GM12878 (cell line): Measurements from ENCODE around the gene ATP5MK. TPM values are rescaled to one million over a fixed set of nuclear protein-coding genes. Genes with fewer than 3 reads are reported as not detected.

Source experiments
- ATAC-seq: fragments of 200-7000 bp; cut with Tn5 transposase; 3 replicates; pipeline ENCODE4 v1.9.1; 2020; ENCODE audit warnings: mild to moderate bottlenecking, moderate library complexity
- BruUV-seq: library from RNA; stranded (reverse); fragments of 400-500 nt; replicated peaks from 2 replicates; lab custom pipeline; 2021; lab: Mats Ljungman, UMichigan
- CTCF ChIA-PET: fragments of 300-600 bp; sonication (Branson Sonifier 250); formaldehyde crosslinking; extraction: SDS; loops from one replicate; lab custom pipeline; 2021; ENCODE audit warnings: inconsistent platforms; lab: Yijun Ruan, JAX
- POLR2A ChIA-PET: fragments of 350-600 bp; formaldehyde crosslinking; extraction: SDS; loops from one replicate; lab custom pipeline; 2021; ENCODE audit warnings: inconsistent platforms; lab: Charles Lee
- RAD21 ChIA-PET: fragments of 300-600 bp; sonication (Branson Sonifier 250); formaldehyde crosslinking; loops from one replicate; lab custom pipeline; 2023; ENCODE audit warnings: antibody characterized with exemption; ENCODE audit not compliant: unreplicated experiment; lab: Charles Lee
- SMC1A ChIA-PET: fragments of 300-600 bp; sonication (Branson Sonifier 250); formaldehyde crosslinking; loops from one replicate; lab custom pipeline; 2023; ENCODE audit not compliant: unreplicated experiment, uncharacterized antibody; lab: Charles Lee
- DNase-seq: peaks from one replicate; pipeline ENCODE4 v3.0.0-alpha.2; 2011; ENCODE audit warnings: low read depth, low spot score
- FAIRE-seq: peaks from 3 replicates; lab custom pipeline; 2011; peaks lifted over from hg19 to GRCh38; lab: Jason Lieb, UNC
- H2AFZ ChIP-seq: 2 replicates; pipeline ENCODE4 v1.6.0; 2011; ENCODE audit warnings: low read depth, low read length, control low read depth; ENCODE audit not compliant: control insufficient read depth
- H3K27ac ChIP-seq: 2 replicates; pipeline ENCODE4 v1.5.1; 2011; ENCODE audit warnings: control low read depth; ENCODE audit not compliant: control insufficient read depth, insufficient read depth
- H3K27me3 ChIP-seq, 2 experiments: replicated peaks in 1 of 2; 2 replicates each; pipeline versions ENCODE4 v1.6.0 to v1.6.1; 2011; ENCODE audit warnings: low read length in 1 of 2; ENCODE audit not compliant: control insufficient read depth in 2 of 2, insufficient read depth in 2 of 2
- H3K36me3 ChIP-seq, 2 experiments: 2 replicates each; pipeline ENCODE4 v1.5.1; 2011; ENCODE audit warnings: low read length in 1 of 2; ENCODE audit not compliant: control insufficient read depth in 2 of 2, insufficient read depth in 2 of 2
- H3K4me1 ChIP-seq: 2 replicates; pipeline ENCODE4 v1.6.1; 2011; ENCODE audit warnings: mild to moderate bottlenecking, low read length, moderate library complexity, mixed read lengths; ENCODE audit not compliant: control insufficient read depth, insufficient read depth
- H3K4me2 ChIP-seq: 2 replicates; pipeline ENCODE4 v1.6.0; 2011; ENCODE audit warnings: control low read depth; ENCODE audit not compliant: control insufficient read depth, insufficient read depth
- H3K4me3 ChIP-seq: fragments of 200-600 bp; sonication (generic); 2 replicates; pipeline ENCODE4 v1.5.1; 2016
- H3K79me2 ChIP-seq: 2 replicates; pipeline ENCODE4 v1.6.0; 2011; ENCODE audit warnings: low read length; ENCODE audit not compliant: control insufficient read depth, insufficient read depth
- H3K9ac ChIP-seq: 2 replicates; pipeline ENCODE4 v1.8.0; 2011; ENCODE audit warnings: low read length, control low read depth, mixed read lengths; ENCODE audit not compliant: control insufficient read depth, insufficient read depth
- H3K9me3 ChIP-seq: replicated peaks from 3 replicates; pipeline ENCODE4 v1.5.1; 2011; ENCODE audit warnings: mild to moderate bottlenecking, low read length; ENCODE audit not compliant: control insufficient read depth, insufficient read depth
- H4K20me1 ChIP-seq: 2 replicates; pipeline ENCODE4 v1.6.0; 2011; ENCODE audit not compliant: control insufficient read depth, insufficient read depth
- BCLAF1 ChIP-seq: fragments of 450-650 bp; IDR thresholded peaks from 2 replicates; pipeline ENCODE4 v1.6.1; 2017; ENCODE audit warnings: antibody characterized with exemption, mild to moderate bottlenecking, moderate library complexity
- EZH2 ChIP-seq: IDR thresholded peaks from 2 replicates; pipeline ENCODE4 v1.6.1; 2012; ENCODE audit warnings: low read depth, mild to moderate bottlenecking, control low read depth, inconsistent platforms, low read length, borderline replicate concordance; ENCODE audit not compliant: control insufficient read depth
- GABPA ChIP-seq: IDR thresholded peaks from 2 replicates; pipeline ENCODE4 v1.6.1; 2014; ENCODE audit warnings: antibody characterized with exemption, low read depth, mild to moderate bottlenecking, inconsistent platforms
- IRF4 ChIP-seq: IDR thresholded peaks from 2 replicates; pipeline ENCODE4 v1.6.1; 2011; ENCODE audit warnings: low read depth, low read length
- NFXL1 ChIP-seq: fragments of 450-650 bp; IDR thresholded peaks from 2 replicates; pipeline ENCODE4 v1.6.1; 2017; ENCODE audit warnings: antibody characterized with exemption, mild to moderate bottlenecking, borderline replicate concordance
- RELB ChIP-seq: fragments of 450-650 bp; IDR thresholded peaks from 2 replicates; pipeline ENCODE4 v1.6.1; 2017; ENCODE audit warnings: low read depth, mild to moderate bottlenecking, moderate library complexity
- SREBF1 ChIP-seq: IDR thresholded peaks from 2 replicates; pipeline ENCODE4 v1.6.1; 2012; ENCODE audit warnings: mild to moderate bottlenecking, low read length
- SREBF2 ChIP-seq: IDR thresholded peaks from 2 replicates; pipeline ENCODE4 v1.6.1; 2012; ENCODE audit warnings: mild to moderate bottlenecking, low read length
- YY1 ChIP-seq: IDR thresholded peaks from 2 replicates; pipeline ENCODE4 v1.6.1; 2011; ENCODE audit warnings: low read depth, mild to moderate bottlenecking, low read length
- WGBS: methylation state at CpG from one replicate; pipeline ENCODE4 v1.1.6; 2016; ENCODE audit warnings: low lambda C conversion rate; ENCODE audit not compliant: insufficient replicate concordance, insufficient coverage; ENCODE audit errors: missing lambda C conversion rate; 5-methylcytosine and 5-hydroxymethylcytosine counted together
- in situ Hi-C: fragments of 300-500 bp; cut with MboI; formaldehyde crosslinking; loops from 9 replicates; pipeline ENCODE4 v1.14.3; 2018; ENCODE audit warnings: mixed read lengths
- intact Hi-C: fragments of 100-400 bp; cut with micrococcal nuclease; formaldehyde crosslinking; loops from one replicate; pipeline ENCODE4 v1.14.2; 2022; ENCODE audit not compliant: unreplicated experiment
- polyA plus RNA-seq, 11 experiments: library from polyadenylated mRNA; depleted of rRNA in 4 of 11; unstranded in 6 of 11; stranded (reverse) in 5 of 11; fragments of >200 nt; fragmentation: Nextera tagmentation in 4 of 11; fragmentation: Illumina TruSeq in 1 of 11; extraction: Ambion mirVana in 4 of 11; extraction: Trizol in 1 of 11; gene quantifications; 1 replicate in 1 of 11; 2 replicates in 10 of 11; pipeline versions ENCODE4 v1.2.1 to v1.2.3, GENCODE V29; 2011 to 2016; ENCODE audit warnings: inconsistent platforms in 2 of 11, missing spikeins in 2 of 11, low read depth in 1 of 11
- total RNA-seq, 4 experiments: library from RNA; depleted of rRNA in 3 of 4; stranded (reverse); fragments of >200 nt in 3 of 4; fragmentation: Illumina TruSeq in 1 of 4; extraction: Trizol in 1 of 4; gene quantifications; 2 replicates each; pipeline versions ENCODE4 v1.2.1 to v1.2.3, GENCODE V29; 2013 to 2021

ATP5MK gene
- total and polyA plus RNA-seq, 10 of the 15 experiments (the other 5 are each of a cell fraction or from before 2014, with no cell fraction given), result 240 to 1,790 (median 626) TPM

- H2AFZ ChIP-seq, result no peak overlapping the region; the same call in 1 of the 2 replicates
- peak overlapping the region; percentile 88 for H3K27ac ChIP-seq
- RAD21 ChIA-PET, result interaction anchor here (0.5 to 2.1 kb wide), 5 partner anchors 18 to 167 kb away, joined by 3 to 6 read pairs (median 3); no protein-coding TSS in a partner anchor
- H3K9ac ChIP-seq, result peak overlapping the region; percentile 98
- no peaks in the 10 kb centered on the region for H3K9me3 ChIP-seq
- peaks cover 1 to 5% of the 10 kb centered on the region in 2 experiments; a peak in 3 of 4 replicates for H3K36me3 ChIP-seq
- peaks cover 4% of the 10 kb centered on the region; the same call in 1 of the 2 replicates for H3K4me1 ChIP-seq
- SMC1A ChIA-PET, result interaction anchor here (0.8 to 5.0 kb wide), 11 partner anchors 19 to 289 kb away, joined by 3 to 23 read pairs (median 4); partner anchors contain the start of gene TAF5
- DNase-seq (no peak), ATAC-seq (peak; percentile 20), FAIRE-seq (no peak)
- CTCF ChIA-PET, result interaction anchor here (0.5 to 3.3 kb wide), 12 partner anchors 9 to 687 kb away, joined by 3 to 15 read pairs (median 4); no protein-coding TSS in a partner anchor
- intact Hi-C loops, result loop anchor here (5.0 kb wide), 1 partner anchor 45 kb away; the partner anchor contains the start of gene PCGF6
- no peaks in the 10 kb centered on the region for H3K27me3 ChIP-seq
- H4K20me1 ChIP-seq, result no peaks in the 10 kb centered on the region
- peak overlapping the region; percentile 78 for H3K4me3 ChIP-seq
- BruUV-seq, result no TSS peak
- peak overlapping the region; percentile 60 for H3K4me2 ChIP-seq
- TF ChIP-seq YY1, result peak; percentile 44; the same call in 1 of the 2 replicates
- TF ChIP-seq SREBF2, result no peak
- in situ Hi-C loops, result no loop called here
- peaks cover 65% of the 10 kb centered on the region for H3K79me2 ChIP-seq
- POLR2A ChIA-PET, result interaction anchor here (0.6 to 1.5 kb wide), 5 partner anchors 9 to 624 kb away, joined by 3 to 6 read pairs (median 5); partner anchors contain the start of genes CALHM2 and PCGF6
- WGBS, result 83% methylated on average over 19 of the region's 19 CpGs
These were observed 1.0 kb upstream of the ATP5MK start for GRCh38 chr10:103397191-103397825.

- Histone ChIP-seq H3K36me3 (peaks cover 0 to 3% of the 10 kb centered on the region in 2 experiments; a peak in 2 of 4 replicates), H3K9ac (peak overlapping the region; percentile 98), H3K9me3 (no peaks in the 10 kb centered on the region), H3K4me2 (peak overlapping the region; percentile 60), H3K4me3 (peak overlapping the region; percentile 78), H3K27me3 (no peaks in the 10 kb centered on the region), H3K27ac (peak overlapping the region; percentile 88), H4K20me1 (no peaks in the 10 kb centered on the region), H3K79me2 (peaks cover 65% of the 10 kb centered on the region), H3K4me1 (peaks cover 4% of the 10 kb centered on the region; the same call in 1 of the 2 replicates), H2AFZ (peak overlapping the region; percentile 59)
- DNase-seq, result no peak
- no peak for ATAC-seq
- CTCF ChIA-PET, result interaction anchor here (0.5 to 2.9 kb wide), 5 partner anchors 10 to 687 kb away, joined by 3 to 11 read pairs (median 4); no protein-coding TSS in a partner anchor
- intact Hi-C loops, result loop anchor here (1.0 to 5.0 kb wide), 2 partner anchors 28 to 44 kb away; partner anchors contain the start of gene PCGF6
- FAIRE-seq, result no peak
- in situ Hi-C loops, result no loop called here
- POLR2A ChIA-PET, result interaction anchor here (0.6 to 1.3 kb wide), 4 partner anchors 8 to 623 kb away, joined by 3 to 6 read pairs (median 5); partner anchors contain the start of gene CALHM2
- WGBS, result 3% methylated on average over 8 of the region's 8 CpGs
- SMC1A ChIA-PET, result interaction anchor here (0.6 to 5.0 kb wide), 7 partner anchors 21 to 300 kb away, joined by 3 to 23 read pairs (median 3); partner anchors contain the start of gene TAF5
- TSS peak; percentile 86 for BruUV-seq
- RAD21 ChIA-PET, result interaction anchor here (0.5 to 2.1 kb wide), 6 partner anchors 19 to 166 kb away, joined by 3 to 6 read pairs (median 3); partner anchors contain the start of gene CALHM1
- TF ChIP-seq EZH2 (no peak), IRF4 (0 out of 2 replicates have a peak, but pooled peaks have one; percentile 5), BCLAF1 (no peak), NFXL1 (no peak), SREBF1 (no peak), GABPA (no peak), RELB (no peak)
These were observed 463 bp upstream of the ATP5MK start for GRCh38 chr10:103396789-103397087.
